T1000 (cell line): ENCODE measurements around the gene RANBP2.
A peak's percentile ranks its signal among the peaks of the same experiment; 100 is the strongest.
"Not testable (repeated sequence)": the region's sequence is repeated elsewhere in the genome, so short reads cannot be mapped to it uniquely, and the experiment has no call there.

Source experiments
- DNase-seq: peaks from one replicate; lab custom pipeline; 2025; ENCODE audit warnings: mixed read lengths; lab: John Stamatoyannopoulos, UW

Gene RANBP2

GRCh38 chr2:108719149-108720044 is at the start of gene RANBP2:
Gene RANBP2 (plus strand): TSS chr2:108719482. CDS start chr2:108719607, 125 bp downstream.
- peak; percentile 87 for DNase-seq

GRCh38 chr2:108670282-108670681 is 49.0 kb upstream of the RANBP2 start:
- DNase-seq: not testable (repeated sequence)

- not testable (repeated sequence) for DNase-seq
Measured at GRCh38 chr2:108672200-108672805, 47.0 kb upstream of the RANBP2 start.

- not testable (repeated sequence) for DNase-seq
Measured at GRCh38 chr2:108676522-108676921, 42.8 kb upstream of the RANBP2 start.

GRCh38 chr2:108677239-108677744 is 42.0 kb upstream of the RANBP2 start:
- not testable (repeated sequence) for DNase-seq

GRCh38 chr2:108678198-108678651 is 41.1 kb upstream of the RANBP2 start:
- DNase-seq: not testable (repeated sequence)

GRCh38 chr2:108680805-108681204 is 38.5 kb upstream of the RANBP2 start:
- not testable (repeated sequence) for DNase-seq

GRCh38 chr2:108688818-108689756 is 30.2 kb upstream of the RANBP2 start:
- peak; percentile 45 for DNase-seq

GRCh38 chr2:108690001-108690400 is 29.3 kb upstream of the RANBP2 start:
- DNase-seq: not testable (repeated sequence)

GRCh38 chr2:108691447-108691846 is 27.8 kb upstream of the RANBP2 start:
- DNase-seq: no peak

GRCh38 chr2:108701208-108701607 is 18.1 kb upstream of the RANBP2 start:
- DNase-seq: no peak

- DNase-seq: no peak
Measured at GRCh38 chr2:108701806-108702205, 17.5 kb upstream of the RANBP2 start.

- DNase-seq: no peak
Measured at GRCh38 chr2:108704871-108705270, 14.4 kb upstream of the RANBP2 start.

- DNase-seq: no peak
Measured at GRCh38 chr2:108707300-108707699, 12.0 kb upstream of the RANBP2 start.

- DNase-seq: not testable (repeated sequence)
Measured at GRCh38 chr2:108716971-108717370, 2.3 kb upstream of the RANBP2 start.

- not testable (repeated sequence) for DNase-seq
Measured at GRCh38 chr2:108726048-108726447, 6.8 kb downstream of the RANBP2 start.

- DNase-seq: not testable (repeated sequence)
Measured at GRCh38 chr2:108734656-108735055, 15.4 kb downstream of the RANBP2 start.

GRCh38 chr2:108757973-108758372 is 38.7 kb downstream of the RANBP2 start:
- not testable (repeated sequence) for DNase-seq

- DNase-seq: not testable (repeated sequence)
Measured at GRCh38 chr2:108762618-108763017, 43.3 kb downstream of the RANBP2 start.

- not testable (repeated sequence) for DNase-seq
Measured at GRCh38 chr2:108766671-108767070, 47.4 kb downstream of the RANBP2 start.

GRCh38 chr2:108767859-108768258 is 48.6 kb downstream of the RANBP2 start:
- DNase-seq: not testable (repeated sequence)

GRCh38 chr2:108776475-108776874 is 57.2 kb downstream of the RANBP2 start:
- no peak for DNase-seq
